ENCODE results near the gene LRSAM1.

Gene LRSAM1

DNA sequence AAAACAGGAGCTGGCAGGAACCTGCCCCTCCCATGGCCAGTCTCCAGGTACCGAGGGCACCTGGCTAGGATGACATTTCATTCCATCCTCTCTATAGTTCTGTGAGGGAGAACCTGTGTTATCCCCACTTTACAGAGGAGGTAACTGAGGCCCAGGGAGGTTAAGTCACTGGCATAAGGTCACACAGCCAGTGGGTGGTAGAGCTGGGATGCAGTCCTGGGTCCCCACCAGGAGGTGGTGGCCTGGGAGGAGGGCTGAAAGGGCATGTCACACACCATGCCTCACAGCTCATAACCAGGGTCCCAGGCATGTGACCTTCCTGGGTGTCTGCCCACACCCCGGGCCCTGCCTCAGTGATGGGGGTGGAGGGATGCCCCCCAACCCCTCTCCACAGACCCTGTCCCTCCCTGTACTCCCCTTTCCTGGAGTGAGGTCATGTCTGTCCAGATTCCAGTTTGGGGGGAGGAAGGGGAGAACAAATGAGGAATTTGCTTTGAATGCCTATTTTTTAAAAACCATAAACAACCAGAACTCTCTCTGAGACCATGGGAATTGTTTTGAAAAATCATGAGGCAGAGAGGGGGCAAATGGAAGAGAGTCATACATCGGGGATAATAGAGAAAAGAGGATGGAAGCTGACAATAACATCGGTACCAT lies 83.1 kb downstream of the LRSAM1 start:
- Mint-ChIP-seq H3K9me3 (no peaks in the 10 kb centered on the region), H3K4me3 (no peak overlapping the region), H3K36me3 (ENCODE audit: low read depth) (no peaks in the 10 kb centered on the region), H3K27me3 (no peaks in the 10 kb centered on the region), H3K4me1 (ENCODE audit: low read depth) (no peaks in the 10 kb centered on the region), H3K27ac (no peak overlapping the region)

DNA sequence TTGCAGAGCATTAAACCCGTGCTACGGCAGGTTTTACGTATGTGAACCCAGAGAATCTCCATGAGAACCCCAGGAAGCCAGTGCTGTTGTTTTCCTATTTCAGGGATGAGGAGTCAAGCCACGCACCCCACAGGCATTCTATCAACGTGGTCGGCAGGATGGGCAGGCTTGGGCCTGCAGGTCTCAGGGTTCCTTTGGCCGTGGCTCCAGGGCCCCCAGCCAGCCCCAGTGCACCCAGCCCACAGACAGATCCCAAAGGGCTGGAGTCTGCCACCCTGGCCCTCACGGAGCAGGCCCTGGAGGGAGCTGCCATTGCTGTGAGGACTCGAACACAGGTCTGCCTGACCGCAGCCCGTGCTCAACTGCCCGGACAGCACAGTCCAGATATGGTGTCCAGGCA lies 83.6 kb downstream of the LRSAM1 start:
- H3K27me3 Mint-ChIP-seq: no peaks in the 10 kb centered on the region
- no peaks in the 10 kb centered on the region for H3K9me3 Mint-ChIP-seq
- H3K4me3 Mint-ChIP-seq: no peak overlapping the region
- H3K27ac Mint-ChIP-seq: no peak overlapping the region
- no peaks in the 10 kb centered on the region for H3K4me1 Mint-ChIP-seq (ENCODE audit: low read depth)
- H3K36me3 Mint-ChIP-seq (ENCODE audit: low read depth): no peaks in the 10 kb centered on the region

DNA sequence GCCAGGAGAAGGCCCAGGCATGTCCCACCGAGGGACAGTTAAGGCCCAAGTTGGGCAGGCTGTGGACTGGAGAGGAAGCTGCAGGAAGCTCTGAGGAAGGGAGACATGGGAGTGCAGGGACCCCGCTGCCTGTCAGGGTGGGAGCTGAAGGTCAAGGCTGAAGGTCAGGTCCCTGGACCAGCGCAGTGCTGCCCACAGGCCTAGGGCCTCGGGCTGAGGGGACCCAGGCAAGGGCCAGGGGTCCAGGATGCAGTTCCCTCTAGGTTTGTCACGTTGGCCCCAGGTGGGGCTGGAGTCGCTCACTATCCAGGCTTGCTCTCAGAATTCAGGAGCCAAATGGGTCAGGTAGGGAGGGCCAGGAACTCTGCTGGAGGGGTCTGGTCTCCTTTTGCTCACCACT lies 84.1 kb downstream of the LRSAM1 start:
- Mint-ChIP-seq H3K4me1 (ENCODE audit: low read depth) (no peaks in the 10 kb centered on the region), H3K27ac (no peak overlapping the region), H3K4me3 (no peak overlapping the region), H3K27me3 (no peaks in the 10 kb centered on the region), H3K9me3 (no peaks in the 10 kb centered on the region), H3K36me3 (ENCODE audit: low read depth) (no peaks in the 10 kb centered on the region)

DNA sequence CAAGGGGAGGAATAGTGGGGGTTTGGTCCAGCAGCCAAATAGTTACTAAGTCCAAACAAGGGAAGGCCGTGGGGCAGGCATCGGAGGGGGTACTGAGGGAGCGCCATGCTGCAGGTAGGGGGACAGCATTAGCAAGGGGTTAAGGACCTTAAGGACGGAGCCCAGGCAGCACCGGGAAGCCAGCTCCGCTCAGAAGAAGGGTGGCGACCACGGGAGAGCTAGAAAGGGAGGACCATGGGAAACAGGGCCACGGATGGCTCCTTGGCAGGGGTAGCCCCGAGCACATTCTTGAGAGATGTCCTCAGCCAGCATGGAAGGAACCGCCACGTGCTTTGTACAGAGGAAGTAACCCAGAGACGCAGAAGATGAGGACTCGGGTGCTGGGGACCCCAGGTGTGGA lies 84.5 kb downstream of the LRSAM1 start:
- Mint-ChIP-seq H3K4me3 (no peak overlapping the region), H3K9me3 (no peaks in the 10 kb centered on the region), H3K36me3 (ENCODE audit: low read depth) (no peaks in the 10 kb centered on the region), H3K27ac (no peak overlapping the region), H3K27me3 (no peaks in the 10 kb centered on the region), H3K4me1 (ENCODE audit: low read depth) (no peaks in the 10 kb centered on the region)

GRCh38 chr9:127536499-127536898 lies 85.2 kb downstream of the LRSAM1 start:
- no peak overlapping the region for H3K4me3 Mint-ChIP-seq
- no peak overlapping the region for H3K27ac Mint-ChIP-seq

DNA sequence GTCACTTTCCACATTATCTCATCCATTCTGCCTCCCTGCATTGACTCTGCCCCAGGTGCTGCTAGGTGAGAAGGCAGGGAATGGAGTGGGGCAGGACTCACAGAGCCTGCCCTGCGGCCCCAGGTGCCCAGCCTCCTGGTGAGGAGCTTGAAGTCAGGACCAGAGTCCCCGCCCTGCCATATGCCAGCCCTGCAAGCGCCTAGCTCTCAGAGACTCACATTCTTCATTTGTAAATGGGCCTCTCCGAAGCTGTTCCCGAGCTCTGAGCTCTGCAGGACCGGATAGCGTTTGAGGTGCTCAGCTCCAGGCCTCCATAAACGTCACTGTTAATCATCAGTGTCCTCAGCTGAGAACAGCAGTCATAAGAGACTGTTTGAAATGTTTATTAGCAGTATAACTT lies 85.7 kb downstream of the LRSAM1 start:
- H3K36me3 Mint-ChIP-seq (ENCODE audit: low read depth): no peaks in the 10 kb centered on the region
- no peak overlapping the region for H3K27ac Mint-ChIP-seq
- no peaks in the 10 kb centered on the region for H3K4me1 Mint-ChIP-seq (ENCODE audit: low read depth)
- no peaks in the 10 kb centered on the region for H3K27me3 Mint-ChIP-seq
- no peak overlapping the region for H3K4me3 Mint-ChIP-seq
- H3K9me3 Mint-ChIP-seq: no peaks in the 10 kb centered on the region

More at GRCh38 chr9:127536499-127536898, 85.2 kb downstream of the LRSAM1 start:
- Mint-ChIP-seq H3K27me3 (no peaks in the 10 kb centered on the region), H3K36me3 (ENCODE audit: low read depth) (no peaks in the 10 kb centered on the region), H3K4me1 (ENCODE audit: low read depth) (no peaks in the 10 kb centered on the region), H3K9me3 (no peaks in the 10 kb centered on the region)

DNA sequence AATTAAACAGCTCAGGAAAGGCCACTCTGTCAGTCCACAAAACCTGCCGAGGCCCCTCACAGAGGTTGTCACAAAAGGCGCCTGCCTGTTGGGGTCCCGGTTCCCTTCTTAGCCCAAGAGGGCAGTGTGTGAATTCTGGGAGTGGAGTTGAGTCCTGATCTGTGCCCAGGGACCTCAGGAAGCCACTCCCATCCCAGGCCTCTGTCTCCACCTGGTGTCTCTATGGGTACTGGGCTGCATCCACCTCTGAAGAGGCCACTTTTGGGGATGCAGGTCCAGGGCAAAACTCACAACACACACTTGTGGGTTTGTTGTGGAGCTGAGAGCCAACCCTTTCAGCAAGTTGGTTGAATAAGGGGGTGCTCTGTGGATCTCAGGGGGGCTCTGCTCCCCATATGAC lies 86.5 kb downstream of the LRSAM1 start:
- Mint-ChIP-seq H3K27ac (no peak overlapping the region), H3K27me3 (no peaks in the 10 kb centered on the region), H3K9me3 (no peaks in the 10 kb centered on the region), H3K36me3 (ENCODE audit: low read depth) (no peaks in the 10 kb centered on the region), H3K4me3 (no peak overlapping the region), H3K4me1 (ENCODE audit: low read depth) (no peaks in the 10 kb centered on the region)

DNA sequence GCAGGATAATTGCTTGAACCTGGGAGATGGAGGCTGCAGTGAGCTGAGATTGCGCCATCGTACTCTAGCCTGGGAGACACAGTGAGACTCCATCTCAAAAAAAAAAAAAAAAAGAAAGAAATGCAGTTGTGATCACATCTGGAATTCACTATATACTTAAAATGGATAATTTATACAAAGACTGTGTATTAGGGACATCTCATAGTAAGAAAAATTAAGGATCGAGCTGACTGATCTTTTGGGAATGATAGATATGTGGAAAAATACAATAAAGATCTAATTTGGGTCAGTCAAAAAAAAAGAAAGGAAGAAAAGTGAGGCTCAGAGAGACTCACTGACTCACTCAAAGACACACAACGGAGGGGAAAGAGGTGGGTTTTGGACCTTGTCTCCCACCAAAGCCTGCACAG lies 87.5 kb downstream of the LRSAM1 start:
- Mint-ChIP-seq H3K4me3 (no peak overlapping the region), H3K36me3 (ENCODE audit: low read depth) (no peaks in the 10 kb centered on the region), H3K9me3 (no peaks in the 10 kb centered on the region), H3K27ac (no peak overlapping the region), H3K27me3 (no peaks in the 10 kb centered on the region), H3K4me1 (ENCODE audit: low read depth) (no peaks in the 10 kb centered on the region)

- Mint-ChIP-seq H3K27me3 (no peaks in the 10 kb centered on the region), H3K27ac (no peak overlapping the region), H3K4me3 (no peak overlapping the region), H3K9me3 (no peaks in the 10 kb centered on the region), H3K4me1 (ENCODE audit: low read depth) (no peaks in the 10 kb centered on the region), H3K36me3 (ENCODE audit: low read depth) (no peaks in the 10 kb centered on the region)
Measured at GRCh38 chr9:127539259-127539981, 88.1 kb downstream of the LRSAM1 start.

- H3K9me3 Mint-ChIP-seq: no peaks in the 10 kb centered on the region
Measured at GRCh38 chr9:127539982-127540663, 88.8 kb downstream of the LRSAM1 start.

DNA sequence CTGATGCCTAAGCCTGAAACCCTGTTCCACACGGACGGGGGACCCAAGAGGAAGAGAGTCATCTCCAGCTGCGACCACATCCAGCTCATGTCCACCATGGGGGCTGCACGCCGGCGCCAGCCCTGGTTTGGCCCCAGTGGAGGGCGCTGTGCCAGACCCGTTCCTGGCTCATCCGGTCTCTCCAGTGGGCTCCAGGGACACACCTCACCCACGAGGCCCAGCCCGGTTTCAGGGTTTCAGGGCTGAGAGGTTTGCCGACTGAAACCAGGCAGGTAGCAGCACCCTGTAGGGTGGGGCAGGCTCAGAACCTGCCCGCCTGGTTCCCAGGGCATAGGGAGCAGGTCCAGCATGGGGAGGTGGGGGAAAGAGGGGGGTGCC lies 89.3 kb downstream of the LRSAM1 start:
- no peaks in the 10 kb centered on the region for H3K4me1 Mint-ChIP-seq (ENCODE audit: low read depth)
- no peaks in the 10 kb centered on the region for H3K27me3 Mint-ChIP-seq
- no peak overlapping the region for H3K4me3 Mint-ChIP-seq
- no peaks in the 10 kb centered on the region for H3K9me3 Mint-ChIP-seq
- H3K27ac Mint-ChIP-seq: no peak overlapping the region
- H3K36me3 Mint-ChIP-seq (ENCODE audit: low read depth): no peaks in the 10 kb centered on the region

More at GRCh38 chr9:127539982-127540663, 88.8 kb downstream of the LRSAM1 start:
- H3K27me3 Mint-ChIP-seq: no peaks in the 10 kb centered on the region
- H3K4me1 Mint-ChIP-seq (ENCODE audit: low read depth): no peaks in the 10 kb centered on the region
- H3K36me3 Mint-ChIP-seq (ENCODE audit: low read depth): no peaks in the 10 kb centered on the region
- H3K4me3 Mint-ChIP-seq: no peak overlapping the region
- H3K27ac Mint-ChIP-seq: no peak overlapping the region

- H3K9me3 Mint-ChIP-seq: no peaks in the 10 kb centered on the region
- peaks cover 2% of the 10 kb centered on the region for H3K4me1 Mint-ChIP-seq (ENCODE audit: low read depth)
- no peaks in the 10 kb centered on the region for H3K36me3 Mint-ChIP-seq (ENCODE audit: low read depth)
- H3K4me3 Mint-ChIP-seq: no peak overlapping the region
- H3K27ac Mint-ChIP-seq: no peak overlapping the region
- no peaks in the 10 kb centered on the region for H3K27me3 Mint-ChIP-seq
Measured at GRCh38 chr9:127541176-127541575, 89.9 kb downstream of the LRSAM1 start.

- Mint-ChIP-seq H3K9me3 (no peaks in the 10 kb centered on the region), H3K27ac (no peak overlapping the region), H3K27me3 (no peaks in the 10 kb centered on the region)
Measured at GRCh38 chr9:127541865-127542264, 90.6 kb downstream of the LRSAM1 start.

GRCh38 chr9:127543221-127543620 lies 91.9 kb downstream of the LRSAM1 start:
- Mint-ChIP-seq H3K27ac (no peak overlapping the region), H3K4me3 (no peak overlapping the region)

More at GRCh38 chr9:127541865-127542264, 90.6 kb downstream of the LRSAM1 start:
- Mint-ChIP-seq H3K4me3 (no peak overlapping the region), H3K4me1 (ENCODE audit: low read depth) (peaks cover 3% of the 10 kb centered on the region), H3K36me3 (ENCODE audit: low read depth) (no peaks in the 10 kb centered on the region)

GRCh38 chr9:127543973-127544533 lies 92.7 kb downstream of the LRSAM1 start:
- no peak overlapping the region for H3K4me3 Mint-ChIP-seq
- H3K4me1 Mint-ChIP-seq (ENCODE audit: low read depth): peaks cover 3% of the 10 kb centered on the region
- no peaks in the 10 kb centered on the region for H3K36me3 Mint-ChIP-seq (ENCODE audit: low read depth)
- H3K27ac Mint-ChIP-seq: no peak overlapping the region
- H3K27me3 Mint-ChIP-seq: no peaks in the 10 kb centered on the region
- no peaks in the 10 kb centered on the region for H3K9me3 Mint-ChIP-seq

More at GRCh38 chr9:127543221-127543620, 91.9 kb downstream of the LRSAM1 start:
- no peaks in the 10 kb centered on the region for H3K9me3 Mint-ChIP-seq
- peaks cover 3% of the 10 kb centered on the region for H3K4me1 Mint-ChIP-seq (ENCODE audit: low read depth)
- no peaks in the 10 kb centered on the region for H3K27me3 Mint-ChIP-seq
- no peaks in the 10 kb centered on the region for H3K36me3 Mint-ChIP-seq (ENCODE audit: low read depth)
